H9 (cell line): ENCODE data around the gene C16orf78. TPM values are rescaled to one million over a fixed set of nuclear protein-coding genes. Genes with fewer than 3 reads are reported as not detected.

Experiments used
- DNase-seq: peaks from one replicate; pipeline ENCODE4 v3.0.0-alpha.2; 2017
- H2AFZ ChIP-seq: one replicate; pipeline ENCODE4 v1.6.1; 2013; ENCODE audit warnings: mild to moderate bottlenecking, low read length, control low read depth, moderate library complexity
- H2AK5ac ChIP-seq: 2 replicates; pipeline ENCODE4 v1.6.1; 2013; ENCODE audit warnings: low read length, control low read depth, mixed read lengths; ENCODE audit not compliant: insufficient read length
- H2BK120ac ChIP-seq: one replicate; pipeline ENCODE4 v1.6.1; 2013; ENCODE audit warnings: low read depth, mild to moderate bottlenecking, low read length, control low read depth, inconsistent platforms; ENCODE audit not compliant: poor library complexity, severe bottlenecking
- H2BK12ac ChIP-seq: 2 replicates; pipeline ENCODE4 v1.6.1; 2013; ENCODE audit warnings: low read length, control low read depth, mixed read lengths, low read depth; ENCODE audit not compliant: insufficient read length
- H2BK15ac ChIP-seq: 2 replicates; pipeline ENCODE4 v1.6.1; 2013; ENCODE audit warnings: low read depth, low read length, control low read depth
- H2BK20ac ChIP-seq: one replicate; pipeline ENCODE4 v1.6.1; 2013; ENCODE audit warnings: low read depth, mild to moderate bottlenecking, low read length, control low read depth, inconsistent platforms; ENCODE audit not compliant: poor library complexity, severe bottlenecking
- H2BK5ac ChIP-seq: 2 replicates; pipeline ENCODE4 v1.6.1; 2013; ENCODE audit warnings: low read length, control low read depth, mixed read lengths; ENCODE audit not compliant: insufficient read length
- H3K14ac ChIP-seq: 2 replicates; pipeline ENCODE4 v1.6.1; 2013; ENCODE audit warnings: low read length, control low read depth; ENCODE audit not compliant: insufficient read depth
- H3K18ac ChIP-seq: 2 replicates; pipeline ENCODE4 v1.6.1; 2013; ENCODE audit warnings: low read depth, mild to moderate bottlenecking, mixed read lengths, low read length, control low read depth; ENCODE audit not compliant: insufficient read length
- H3K23ac ChIP-seq: 2 replicates; pipeline ENCODE4 v1.6.1; 2013; ENCODE audit warnings: low read length, control low read depth, mixed read lengths, low read depth; ENCODE audit not compliant: insufficient read length
- H3K23me2 ChIP-seq: 2 replicates; pipeline ENCODE4 v1.6.1; 2013; ENCODE audit warnings: low read depth, mild to moderate bottlenecking, mixed read lengths, low read length, control low read depth; ENCODE audit not compliant: insufficient read length, poor library complexity, severe bottlenecking
- H3K27ac ChIP-seq: 2 replicates; pipeline ENCODE4 v1.5.1; 2013; ENCODE audit warnings: low read length, control low read depth, mixed read lengths, low read depth; ENCODE audit not compliant: insufficient read length
- H3K27me3 ChIP-seq: 2 replicates; pipeline ENCODE4 v1.6.1; 2013; ENCODE audit warnings: low read length, control low read depth, inconsistent platforms; ENCODE audit not compliant: insufficient read depth
- H3K4ac ChIP-seq: 2 replicates; pipeline ENCODE4 v1.6.1; 2013; ENCODE audit warnings: low read depth, mild to moderate bottlenecking, control low read depth, inconsistent platforms, low read length, moderate library complexity
- H3K4me1 ChIP-seq: 2 replicates; pipeline ENCODE4 v1.6.1; 2013; ENCODE audit warnings: low read length, control low read depth, inconsistent platforms; ENCODE audit not compliant: insufficient read depth
- H3K4me2 ChIP-seq: 2 replicates; pipeline ENCODE4 v1.6.1; 2013; ENCODE audit warnings: low read length, control low read depth, mixed read lengths; ENCODE audit not compliant: insufficient read length, insufficient read depth
- H3K56ac ChIP-seq: 2 replicates; pipeline ENCODE4 v1.6.1; 2013; ENCODE audit warnings: low read depth, mild to moderate bottlenecking, mixed read lengths, low read length, control low read depth; ENCODE audit not compliant: insufficient read length
- H3K79me1 ChIP-seq: 2 replicates; pipeline ENCODE4 v1.6.1; 2013; ENCODE audit warnings: low read depth, mild to moderate bottlenecking, moderate library complexity, low read length, control low read depth, inconsistent platforms; ENCODE audit not compliant: insufficient read depth, poor library complexity, severe bottlenecking
- H3K79me2 ChIP-seq: 2 replicates; pipeline ENCODE4 v1.6.1; 2013; ENCODE audit warnings: low read length, control low read depth, inconsistent platforms; ENCODE audit not compliant: insufficient read depth
- H3K9ac ChIP-seq: 2 replicates; pipeline ENCODE4 v1.6.1; 2013; ENCODE audit warnings: low read length, control low read depth, mixed read lengths; ENCODE audit not compliant: insufficient read length; ENCODE audit errors: extremely low read depth
- H3K9me3 ChIP-seq: one replicate; pipeline ENCODE4 v1.6.1; 2013; ENCODE audit warnings: low read depth, low read length, inconsistent platforms; ENCODE audit not compliant: control insufficient read depth
- H3T11ph ChIP-seq: one replicate; pipeline ENCODE4 v1.6.1; 2013; ENCODE audit warnings: mild to moderate bottlenecking, low read length, control low read depth, inconsistent platforms
- H4K20me1 ChIP-seq: one replicate; pipeline ENCODE4 v1.6.1; 2013; ENCODE audit not compliant: control insufficient read depth, insufficient read length, insufficient read depth
- H4K5ac ChIP-seq: 2 replicates; pipeline ENCODE4 v1.6.1; 2013; ENCODE audit warnings: low read depth, mild to moderate bottlenecking, mixed read lengths, low read length, control low read depth; ENCODE audit not compliant: insufficient read length
- H4K8ac ChIP-seq: replicated peaks from 2 replicates; pipeline ENCODE4 v1.6.1; 2013; ENCODE audit warnings: low read length, control low read depth, mixed read lengths, low read depth; ENCODE audit not compliant: insufficient read length
- H4K91ac ChIP-seq: 2 replicates; pipeline ENCODE4 v1.6.1; 2013; ENCODE audit warnings: low read depth, mild to moderate bottlenecking, moderate library complexity, mixed read lengths, low read length, control low read depth; ENCODE audit not compliant: insufficient read length
- H3K27ac Mint-ChIP-seq, 3 experiments: 2 replicates in 2 of 3; 3 replicates in 1 of 3; pipeline ENCODE4 v1.8.0; 2020 to 2021; ENCODE audit warnings: mixed read lengths in 3 of 3, mild to moderate bottlenecking in 1 of 3, moderate library complexity in 1 of 3
- H3K27me3 Mint-ChIP-seq: 2 replicates; pipeline ENCODE4 v1.8.0; 2021; ENCODE audit warnings: low read depth, mild to moderate bottlenecking, moderate library complexity, mixed read lengths
- H3K36me3 Mint-ChIP-seq, 3 experiments: 2 replicates in 2 of 3; 3 replicates in 1 of 3; pipeline ENCODE4 v1.8.0; 2020 to 2021; ENCODE audit warnings: low read depth in 3 of 3, mixed read lengths in 3 of 3; ENCODE audit not compliant: insufficient read depth in 1 of 3
- H3K4me1 Mint-ChIP-seq, 2 experiments: 2 replicates each; pipeline ENCODE4 v1.8.0; 2020; ENCODE audit warnings: mixed read lengths in 2 of 2
- H3K4me3 Mint-ChIP-seq, 2 experiments: 2 replicates in 1 of 2; 3 replicates in 1 of 2; pipeline ENCODE4 v1.8.0; 2020 to 2021; ENCODE audit warnings: mild to moderate bottlenecking in 2 of 2, mixed read lengths in 2 of 2, moderate library complexity in 1 of 2
- H3K9me3 Mint-ChIP-seq, 2 experiments: 2 replicates in 1 of 2; 3 replicates in 1 of 2; pipeline ENCODE4 v1.8.0; 2020; ENCODE audit warnings: mild to moderate bottlenecking in 2 of 2, mixed read lengths in 2 of 2, moderate library complexity in 1 of 2
- CTCF ChIP-seq: fragments of 200-600 bp; sonication (generic); conservative IDR thresholded peaks from 3 replicates; pipeline ENCODE4 v1.8.0; 2021; ENCODE audit warnings: antibody characterized with exemption, mild to moderate bottlenecking
- WGBS: extraction: QIAGEN DNeasy Blood & Tissue Kit; methylation state at CpG from one replicate; pipeline ENCODE4 v1.1.7; 2013; ENCODE audit warnings: missing lambda C conversion rate, low lambda C conversion rate, mixed read lengths; ENCODE audit not compliant: insufficient read length; ENCODE audit errors: extremely low coverage; 5-methylcytosine and 5-hydroxymethylcytosine counted together
- total RNA-seq: library from RNA; stranded (reverse); gene quantifications from 2 replicates; pipeline ENCODE4 v1.2.1, GENCODE V29; 2021

C16orf78 gene
- total RNA-seq, 1 experiment from 2014 or later = not detected

- H3K4me2 ChIP-seq = no peak overlapping the region
- H2BK120ac ChIP-seq = no peak overlapping the region
- no peak overlapping the region for H3K23ac ChIP-seq
- H2AFZ ChIP-seq = no peak overlapping the region
- H4K5ac ChIP-seq = no peak overlapping the region
- no peak overlapping the region for H2AK5ac ChIP-seq
- H2BK12ac ChIP-seq = no peak overlapping the region
- no peaks in the 10 kb centered on the region for H3K9me3 Mint-ChIP-seq
- no peak overlapping the region for H3K56ac ChIP-seq
- H3T11ph ChIP-seq = no peak overlapping the region
- no peaks in the 10 kb centered on the region for H3K27me3 ChIP-seq
- no peaks in the 10 kb centered on the region for H3K9me3 ChIP-seq
- no peak overlapping the region for H3K27ac Mint-ChIP-seq
- H3K79me2 ChIP-seq = no peaks in the 10 kb centered on the region
- H2BK20ac ChIP-seq = no peak overlapping the region
- H3K36me3 Mint-ChIP-seq = no peaks in the 10 kb centered on the region
- H3K23me2 ChIP-seq = no peaks in the 10 kb centered on the region
- no peak overlapping the region for H4K91ac ChIP-seq
- no peak for TF ChIP-seq CTCF
- H3K4me1 Mint-ChIP-seq = peaks cover under 1 to 1% of the 10 kb centered on the region in 2 experiments; a peak in 2 of 4 replicates
- H4K20me1 ChIP-seq = no peaks in the 10 kb centered on the region
- no peaks in the 10 kb centered on the region for H3K79me1 ChIP-seq
- WGBS = no CpG with 5 or more reads among the region's 15 CpGs
- no peak overlapping the region for H3K27ac ChIP-seq
- no peak overlapping the region for H3K4ac ChIP-seq
- no peak overlapping the region for H3K4me3 Mint-ChIP-seq
- no peak for DNase-seq
- no peaks in the 10 kb centered on the region for H3K4me1 ChIP-seq
- H3K14ac ChIP-seq = no peak overlapping the region
- H3K9ac ChIP-seq = no peak overlapping the region
- peaks cover 11% of the 10 kb centered on the region; the same call in 1 of the 2 replicates for H3K27me3 Mint-ChIP-seq
- H2BK15ac ChIP-seq = no peak overlapping the region
- no peak overlapping the region for H4K8ac ChIP-seq
- H2BK5ac ChIP-seq = no peak overlapping the region
- H3K18ac ChIP-seq = no peak overlapping the region
These were observed 41.1 kb downstream of the C16orf78 start for GRCh38 chr16:49414671-49415070.
